ENCODE results near the gene TCF7. TPM values are rescaled to one million over a fixed set of nuclear protein-coding genes. Genes with fewer than 3 reads are reported as not detected.

Gene TCF7
- polyA plus RNA-seq, 1 donor from 2014 or later: 0.15 TPM

DNA sequence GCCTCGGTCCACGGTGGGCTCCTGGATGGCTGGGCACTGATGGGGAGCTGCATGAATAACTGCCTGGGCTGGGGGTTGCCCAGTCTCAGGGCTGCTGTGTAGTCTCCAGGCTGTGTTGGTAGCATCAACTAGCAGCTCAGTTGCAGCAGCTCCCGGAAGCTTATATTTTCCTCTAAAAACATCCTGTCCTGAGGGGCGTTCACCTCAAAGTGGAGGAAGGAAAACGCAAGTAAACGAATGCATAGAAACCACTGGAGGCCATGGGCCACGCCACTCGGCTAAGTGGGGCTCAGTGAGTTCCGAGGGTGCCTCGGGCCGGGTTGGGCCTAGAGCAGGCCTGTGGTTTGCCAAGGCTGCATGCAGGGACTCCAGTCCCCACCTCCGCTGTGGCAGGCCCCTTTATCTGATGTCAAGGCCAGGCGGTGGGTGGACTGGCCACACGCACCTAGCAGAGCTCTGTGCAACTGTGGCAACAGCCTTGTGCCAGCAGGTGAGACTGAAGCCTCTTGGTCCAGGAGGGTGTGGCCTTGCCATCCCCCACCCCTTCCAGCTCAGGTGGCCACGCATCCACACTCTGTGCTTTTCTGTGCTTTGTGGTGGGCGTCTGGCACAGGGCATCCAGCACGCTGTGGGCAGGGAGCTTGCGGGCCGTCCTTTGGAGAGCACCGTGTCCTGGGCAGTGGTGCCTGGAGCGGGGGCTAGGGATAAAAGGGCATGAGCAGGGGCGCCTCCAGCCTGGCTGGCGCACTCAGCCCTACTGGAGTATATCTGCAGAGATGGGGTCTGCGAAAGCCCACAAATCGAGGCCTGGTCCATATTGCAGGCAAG is 15.1 kb downstream of the TCF7 start:
- H3F3A ChIP-seq (ENCODE audit: insufficient read depth, low read length, poor library complexity, severe bottlenecking): no peaks in the 10 kb centered on the region
- no peak overlapping the region for H3K9ac ChIP-seq (ENCODE audit: low read length)
- no peak overlapping the region for H3K4me2 ChIP-seq (ENCODE audit: low read length)
- H2AFZ ChIP-seq (ENCODE audit: low read depth, low read length): no peak overlapping the region
- TF ChIP-seq, protein P1, sequence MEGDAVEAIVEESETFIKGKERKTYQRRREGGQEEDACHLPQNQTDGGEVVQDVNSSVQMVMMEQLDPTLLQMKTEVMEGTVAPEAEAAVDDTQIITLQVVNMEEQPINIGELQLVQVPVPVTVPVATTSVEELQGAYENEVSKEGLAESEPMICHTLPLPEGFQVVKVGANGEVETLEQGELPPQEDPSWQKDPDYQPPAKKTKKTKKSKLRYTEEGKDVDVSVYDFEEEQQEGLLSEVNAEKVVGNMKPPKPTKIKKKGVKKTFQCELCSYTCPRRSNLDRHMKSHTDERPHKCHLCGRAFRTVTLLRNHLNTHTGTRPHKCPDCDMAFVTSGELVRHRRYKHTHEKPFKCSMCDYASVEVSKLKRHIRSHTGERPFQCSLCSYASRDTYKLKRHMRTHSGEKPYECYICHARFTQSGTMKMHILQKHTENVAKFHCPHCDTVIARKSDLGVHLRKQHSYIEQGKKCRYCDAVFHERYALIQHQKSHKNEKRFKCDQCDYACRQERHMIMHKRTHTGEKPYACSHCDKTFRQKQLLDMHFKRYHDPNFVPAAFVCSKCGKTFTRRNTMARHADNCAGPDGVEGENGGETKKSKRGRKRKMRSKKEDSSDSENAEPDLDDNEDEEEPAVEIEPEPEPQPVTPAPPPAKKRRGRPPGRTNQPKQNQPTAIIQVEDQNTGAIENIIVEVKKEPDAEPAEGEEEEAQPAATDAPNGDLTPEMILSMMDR (IDR thresholded peaks at IDR 0.05; ENCODE audit: poor library complexity, severe bottlenecking): no peak
- H3K4me3 ChIP-seq (ENCODE audit: low read length): no peak overlapping the region
- H3K9me3 ChIP-seq (ENCODE audit: low read length): no peaks in the 10 kb centered on the region
- no peaks in the 10 kb centered on the region for H3K79me2 ChIP-seq (replicated peaks; ENCODE audit: insufficient read depth, low read length)
- H4K20me1 ChIP-seq (ENCODE audit: insufficient read depth): no peaks in the 10 kb centered on the region
- no peaks in the 10 kb centered on the region for H3K36me3 ChIP-seq (ENCODE audit: insufficient read depth, low read length)
- H3K9me2 ChIP-seq (ENCODE audit: insufficient read depth, low read length): no peaks in the 10 kb centered on the region
- H3K27ac ChIP-seq (ENCODE audit: low read length): no peak overlapping the region
- no peaks in the 10 kb centered on the region for H3K27me3 ChIP-seq (ENCODE audit: insufficient read depth, low read depth, low read length)

DNA sequence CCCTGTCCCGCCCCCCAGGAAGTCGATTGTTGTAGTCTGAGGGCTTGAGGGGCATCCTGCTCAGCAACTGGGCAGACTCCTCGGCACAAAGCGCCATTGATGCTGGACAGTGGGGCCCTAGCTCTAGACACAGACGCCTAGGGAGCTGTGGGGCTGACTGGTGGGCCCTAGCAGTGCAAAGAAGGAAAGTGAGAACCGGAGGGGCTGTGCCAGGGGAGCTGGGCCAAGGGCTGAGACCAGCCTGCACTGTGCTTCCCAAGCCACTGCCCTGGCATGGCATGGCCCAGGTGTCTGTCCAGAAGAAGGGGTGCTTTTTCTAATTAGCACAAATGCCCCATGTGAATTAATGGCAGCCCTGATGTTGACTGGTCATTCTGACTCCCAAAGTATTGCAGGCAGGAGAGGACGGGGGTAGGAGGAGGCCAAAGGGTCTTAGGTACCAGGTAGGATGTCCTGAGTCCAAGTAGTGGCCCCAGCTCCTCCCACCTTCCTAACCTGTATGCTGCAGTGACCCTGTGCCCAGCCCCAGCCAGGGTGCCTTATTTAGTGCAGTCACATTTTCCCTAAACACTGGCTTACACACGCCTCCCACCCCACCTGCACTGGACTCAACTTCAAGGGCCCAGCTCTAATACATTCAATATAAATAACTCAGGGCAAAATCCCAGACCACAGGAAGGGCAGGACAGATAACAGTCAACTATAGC is 15.9 kb downstream of the TCF7 start:
- H3K36me3 ChIP-seq (ENCODE audit: insufficient read depth, low read length): no peaks in the 10 kb centered on the region
- TF ChIP-seq, protein P1 (IDR thresholded peaks at IDR 0.05; ENCODE audit: poor library complexity, severe bottlenecking): no peak
- TF ChIP-seq, protein P2, sequence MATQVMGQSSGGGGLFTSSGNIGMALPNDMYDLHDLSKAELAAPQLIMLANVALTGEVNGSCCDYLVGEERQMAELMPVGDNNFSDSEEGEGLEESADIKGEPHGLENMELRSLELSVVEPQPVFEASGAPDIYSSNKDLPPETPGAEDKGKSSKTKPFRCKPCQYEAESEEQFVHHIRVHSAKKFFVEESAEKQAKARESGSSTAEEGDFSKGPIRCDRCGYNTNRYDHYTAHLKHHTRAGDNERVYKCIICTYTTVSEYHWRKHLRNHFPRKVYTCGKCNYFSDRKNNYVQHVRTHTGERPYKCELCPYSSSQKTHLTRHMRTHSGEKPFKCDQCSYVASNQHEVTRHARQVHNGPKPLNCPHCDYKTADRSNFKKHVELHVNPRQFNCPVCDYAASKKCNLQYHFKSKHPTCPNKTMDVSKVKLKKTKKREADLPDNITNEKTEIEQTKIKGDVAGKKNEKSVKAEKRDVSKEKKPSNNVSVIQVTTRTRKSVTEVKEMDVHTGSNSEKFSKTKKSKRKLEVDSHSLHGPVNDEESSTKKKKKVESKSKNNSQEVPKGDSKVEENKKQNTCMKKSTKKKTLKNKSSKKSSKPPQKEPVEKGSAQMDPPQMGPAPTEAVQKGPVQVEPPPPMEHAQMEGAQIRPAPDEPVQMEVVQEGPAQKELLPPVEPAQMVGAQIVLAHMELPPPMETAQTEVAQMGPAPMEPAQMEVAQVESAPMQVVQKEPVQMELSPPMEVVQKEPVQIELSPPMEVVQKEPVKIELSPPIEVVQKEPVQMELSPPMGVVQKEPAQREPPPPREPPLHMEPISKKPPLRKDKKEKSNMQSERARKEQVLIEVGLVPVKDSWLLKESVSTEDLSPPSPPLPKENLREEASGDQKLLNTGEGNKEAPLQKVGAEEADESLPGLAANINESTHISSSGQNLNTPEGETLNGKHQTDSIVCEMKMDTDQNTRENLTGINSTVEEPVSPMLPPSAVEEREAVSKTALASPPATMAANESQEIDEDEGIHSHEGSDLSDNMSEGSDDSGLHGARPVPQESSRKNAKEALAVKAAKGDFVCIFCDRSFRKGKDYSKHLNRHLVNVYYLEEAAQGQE (IDR thresholded peaks at IDR 0.05; ENCODE audit: borderline replicate concordance): no peak
- TF ChIP-seq EP300 (conservative IDR thresholded peaks at IDR 0.05; ENCODE audit: poor library complexity, severe bottlenecking): no peak
- no peak for TF ChIP-seq TAF1 (IDR thresholded peaks at IDR 0.05; ENCODE audit: low read depth)
- no peak for TF ChIP-seq RAD21 (conservative IDR thresholded peaks at IDR 0.05)
- no peak for TF ChIP-seq SMC3 (conservative IDR thresholded peaks at IDR 0.05; ENCODE audit: poor library complexity)
- TF ChIP-seq EZH2 (IDR thresholded peaks at IDR 0.05; ENCODE audit: borderline replicate concordance, insufficient read depth, low read length, poor library complexity, severe bottlenecking): no peak
- no peak for TF ChIP-seq MXI1 (conservative IDR thresholded peaks at IDR 0.05; ENCODE audit: poor library complexity, severe bottlenecking)
- no peak for TF ChIP-seq POLR2AphosphoS5 (IDR thresholded peaks at IDR 0.05)

More for the DNA sequence above, 15.9 kb downstream of the TCF7 start:
- Histone ChIP-seq H3K4me3 (ENCODE audit: low read length) (no peak overlapping the region), H3K9me2 (ENCODE audit: insufficient read depth, low read length) (no peaks in the 10 kb centered on the region), H3K9ac (ENCODE audit: low read length) (no peak overlapping the region), H3K27ac (ENCODE audit: low read length) (no peak overlapping the region), H3K79me2 (replicated peaks; ENCODE audit: insufficient read depth, low read length) (no peaks in the 10 kb centered on the region), H3K27me3 (ENCODE audit: insufficient read depth, low read depth, low read length) (no peaks in the 10 kb centered on the region), H3K9me3 (ENCODE audit: low read length) (no peaks in the 10 kb centered on the region), H4K20me1 (ENCODE audit: insufficient read depth) (no peaks in the 10 kb centered on the region), H2AFZ (ENCODE audit: low read depth, low read length) (no peak overlapping the region), H3K4me2 (ENCODE audit: low read length) (no peak overlapping the region), H3F3A (ENCODE audit: insufficient read depth, low read length, poor library complexity, severe bottlenecking) (no peaks in the 10 kb centered on the region)
